Astrocyte of the hippocampus (primary cell): Measurements from ENCODE around the gene CTSE.
"Not testable (repeated sequence)": the region's sequence is repeated elsewhere in the genome, so short reads cannot be mapped to it uniquely, and the experiment has no call there.

ENCODE experiments used
- DNase-seq: peaks from one replicate; pipeline ENCODE4 v3.0.0; 2011; ENCODE audit warnings: low read depth, low spot score

The CTSE gene

DNA sequence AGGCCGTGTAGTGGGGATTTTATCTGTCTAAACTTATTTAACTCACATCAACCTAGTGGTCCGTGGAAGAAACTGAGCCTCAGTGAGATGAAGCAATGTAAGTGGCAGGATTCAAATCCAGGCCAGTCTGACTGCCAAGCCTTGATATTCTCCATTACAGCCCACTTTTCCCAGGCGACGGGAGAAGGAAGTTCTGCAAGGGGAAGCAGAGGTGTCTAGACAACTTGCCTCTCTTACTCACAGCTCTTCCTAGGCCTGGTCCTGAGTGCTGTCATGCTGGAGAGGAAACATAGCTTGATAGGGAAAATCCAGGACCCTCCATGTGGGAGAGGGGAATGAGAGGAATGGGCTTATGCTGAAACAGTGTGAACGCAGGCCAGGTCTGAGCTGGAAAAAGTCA is 9.1 kb downstream of the CTSE start:
- no peak for DNase-seq

DNA sequence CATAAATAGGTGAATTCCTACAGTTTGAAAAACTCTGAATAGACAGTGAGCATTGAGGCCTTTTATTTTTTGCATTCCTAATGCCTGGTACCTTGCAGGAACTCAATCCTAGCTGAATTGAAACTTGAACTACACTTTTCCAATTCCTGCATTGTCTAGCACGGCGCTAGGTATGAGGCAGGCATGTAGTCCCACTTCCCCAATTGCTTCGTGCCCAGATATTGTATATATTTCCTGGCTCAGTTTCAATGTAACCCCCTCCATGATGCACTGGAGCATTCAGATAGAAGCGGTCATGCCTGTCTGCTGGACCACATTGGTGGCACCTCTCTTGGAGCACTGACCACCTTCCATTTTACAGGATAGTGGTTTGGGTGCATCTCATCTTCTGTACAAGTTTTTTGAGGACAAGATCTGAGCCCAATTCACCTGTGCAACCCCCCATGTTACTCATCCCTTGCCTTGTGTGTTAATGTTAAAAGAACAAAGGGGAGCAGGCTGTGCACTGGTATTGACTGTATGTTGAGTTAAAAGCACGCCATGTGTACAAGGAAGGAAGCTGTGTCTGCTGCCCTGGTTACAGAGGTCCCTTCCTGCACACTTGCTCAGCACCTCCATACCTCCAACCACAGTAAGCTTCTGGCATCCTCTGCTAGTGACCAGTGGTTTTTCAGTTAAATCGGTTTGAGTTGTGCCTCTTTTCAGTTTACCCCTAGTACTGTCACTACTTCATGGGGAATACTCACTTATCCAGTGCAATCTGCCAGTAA is 10.5 kb downstream of the CTSE start:
- no peak for DNase-seq

DNA sequence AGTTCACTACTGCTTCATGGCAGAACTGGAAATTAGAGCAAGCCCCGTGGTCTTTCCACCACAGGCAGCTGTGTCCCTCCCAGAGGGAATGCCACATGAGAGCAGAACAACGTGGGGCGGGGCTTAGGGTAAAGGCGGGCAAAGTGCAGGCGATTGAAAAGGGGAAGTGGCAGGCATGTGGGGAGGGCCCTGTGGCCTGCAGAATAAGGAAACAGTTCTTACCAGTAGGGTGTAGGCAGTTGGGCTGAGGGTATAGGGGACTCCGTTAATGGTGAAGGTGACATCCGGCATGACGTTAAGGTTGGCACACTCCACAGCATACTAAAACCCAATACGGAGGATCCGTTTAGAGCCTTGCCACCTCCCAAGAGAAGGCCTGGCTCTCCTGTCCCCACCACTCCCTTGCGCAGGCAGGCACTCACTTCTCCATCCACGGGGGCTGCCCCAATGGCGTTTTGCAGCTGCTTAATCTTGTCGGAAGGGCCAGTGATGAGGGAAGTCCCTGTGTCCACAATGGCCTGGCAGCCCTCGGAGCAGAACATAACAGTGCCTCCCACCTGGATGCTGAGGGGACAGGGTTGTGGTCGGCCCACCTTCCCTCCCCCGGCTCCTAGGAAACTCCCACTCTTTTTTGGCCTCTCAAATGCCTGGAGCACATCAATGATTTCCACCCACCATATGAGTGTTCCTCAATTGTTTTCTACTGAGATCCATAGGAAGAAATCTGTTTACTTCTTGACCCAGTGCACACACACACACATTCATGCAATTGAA is 11.4 kb downstream of the CTSE start:
- no peak for DNase-seq

DNA sequence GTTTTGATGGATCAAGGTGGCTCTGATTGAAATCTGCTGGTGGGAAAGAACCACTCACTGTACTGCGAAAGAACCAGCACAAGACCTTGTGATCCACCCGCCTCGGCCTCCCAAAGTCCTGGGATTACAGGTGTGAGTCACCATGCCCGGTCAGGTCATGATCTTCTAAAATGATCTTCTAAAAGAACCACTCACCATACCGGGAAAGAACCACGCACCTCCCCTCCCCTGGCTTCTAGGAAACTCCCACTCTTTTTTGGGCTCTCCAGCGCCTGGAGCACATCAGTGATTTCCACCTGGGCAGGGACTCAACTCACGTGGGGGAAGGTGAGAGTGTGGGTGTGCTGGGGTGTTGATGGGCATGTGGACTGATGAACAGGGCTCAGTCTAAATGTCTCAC is 12.6 kb downstream of the CTSE start:
- no peak for DNase-seq

DNA sequence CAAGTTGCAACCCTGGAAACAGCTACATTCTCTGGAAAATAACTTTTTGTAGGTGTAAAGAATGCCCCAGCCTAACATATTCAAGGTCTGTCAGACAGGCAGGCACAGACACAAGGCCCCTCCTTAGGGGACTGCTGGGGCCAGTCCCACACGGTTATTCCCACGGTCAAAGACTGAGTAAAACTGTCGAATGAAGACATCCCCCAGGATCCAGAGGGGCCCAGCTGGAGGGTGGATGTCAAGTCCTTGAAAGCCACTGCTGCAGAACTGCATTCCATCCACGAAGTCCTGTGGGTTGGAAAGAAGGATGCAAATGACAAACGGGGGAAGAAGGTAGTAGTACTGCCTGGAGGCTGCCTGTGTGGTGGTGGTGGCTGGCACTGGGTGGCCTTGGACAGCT is 13.6 kb downstream of the CTSE start:
- DNase-seq: no peak

DNA sequence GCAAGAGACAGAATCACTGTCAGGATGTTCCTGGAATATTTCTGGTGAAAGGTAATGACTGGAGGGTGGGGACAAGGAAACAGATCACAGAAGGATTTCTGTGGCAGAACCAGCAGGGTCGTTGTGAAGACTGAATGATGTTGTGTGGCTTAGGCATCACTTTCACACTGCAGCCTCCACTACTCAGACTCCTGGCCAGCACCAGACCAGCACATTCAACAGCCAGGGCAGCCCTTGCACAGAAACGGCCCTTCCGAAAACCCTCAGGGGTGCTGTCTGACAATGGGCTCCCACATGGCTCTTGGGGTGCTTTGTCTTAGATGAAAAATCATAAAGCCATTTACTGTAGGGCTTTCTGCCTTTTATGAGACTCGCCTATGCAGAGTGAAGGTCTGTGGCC is 16.7 kb downstream of the CTSE start:
- no peak for DNase-seq

DNA sequence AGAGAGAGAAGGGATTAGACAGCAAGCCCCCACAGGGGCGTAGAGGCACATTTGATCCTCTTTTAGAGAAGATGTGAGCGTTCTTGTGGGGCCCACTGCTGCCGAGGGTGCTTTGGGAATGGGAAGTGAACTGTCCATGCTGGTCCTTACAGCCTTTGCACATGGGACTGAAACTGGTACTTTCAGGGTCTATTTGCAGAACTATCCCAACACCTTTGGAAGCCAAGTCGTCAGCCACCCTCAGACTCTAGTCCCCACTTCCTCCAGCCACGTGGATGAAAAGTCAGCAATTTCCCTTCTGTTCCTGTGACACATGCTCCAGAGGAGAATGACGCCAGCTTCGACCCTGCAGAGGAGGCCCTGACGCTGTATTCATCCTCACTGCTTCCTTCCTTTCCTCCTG is 17.9 kb downstream of the CTSE start:
- no peak for DNase-seq

DNA sequence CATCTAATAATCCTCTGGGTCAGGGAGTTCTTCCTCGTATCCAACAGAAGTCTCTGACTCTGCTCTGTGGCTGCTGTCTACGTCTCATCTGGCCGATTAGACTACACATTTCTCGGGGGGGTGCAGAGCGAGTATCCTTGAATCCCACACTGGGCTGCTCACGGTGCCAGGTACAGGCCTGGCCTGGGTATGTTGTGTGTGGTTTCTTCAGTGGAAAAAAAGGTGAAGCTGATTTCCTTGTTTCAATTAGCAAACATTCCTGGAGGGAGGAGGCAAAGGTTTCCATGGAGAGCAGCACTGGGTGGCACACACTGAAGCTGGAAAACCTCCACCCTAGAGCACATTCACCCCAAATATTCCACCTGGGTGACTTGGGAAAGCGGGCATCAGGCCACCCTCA is 18.5 kb downstream of the CTSE start:
- DNase-seq: peak; percentile 32

DNA sequence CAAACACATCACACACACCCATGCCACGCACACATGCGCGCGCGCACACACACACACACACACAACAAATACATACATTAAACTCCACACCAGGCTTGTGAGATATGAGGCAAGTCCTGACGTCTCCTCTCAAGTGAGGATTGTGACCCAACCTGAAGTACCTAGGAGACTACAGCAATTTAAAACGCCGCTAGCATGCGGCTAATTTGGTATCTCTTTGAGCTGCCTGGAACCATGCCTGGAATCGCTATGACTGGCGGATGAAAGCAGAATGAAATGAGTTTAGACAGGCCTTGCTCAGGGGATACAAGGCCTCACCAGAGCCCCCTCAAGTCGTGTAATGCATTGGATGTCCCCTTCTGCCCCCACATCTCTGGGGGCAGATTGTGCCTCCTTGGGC is 18.9 kb downstream of the CTSE start:
- peak; percentile 64 for DNase-seq

DNA sequence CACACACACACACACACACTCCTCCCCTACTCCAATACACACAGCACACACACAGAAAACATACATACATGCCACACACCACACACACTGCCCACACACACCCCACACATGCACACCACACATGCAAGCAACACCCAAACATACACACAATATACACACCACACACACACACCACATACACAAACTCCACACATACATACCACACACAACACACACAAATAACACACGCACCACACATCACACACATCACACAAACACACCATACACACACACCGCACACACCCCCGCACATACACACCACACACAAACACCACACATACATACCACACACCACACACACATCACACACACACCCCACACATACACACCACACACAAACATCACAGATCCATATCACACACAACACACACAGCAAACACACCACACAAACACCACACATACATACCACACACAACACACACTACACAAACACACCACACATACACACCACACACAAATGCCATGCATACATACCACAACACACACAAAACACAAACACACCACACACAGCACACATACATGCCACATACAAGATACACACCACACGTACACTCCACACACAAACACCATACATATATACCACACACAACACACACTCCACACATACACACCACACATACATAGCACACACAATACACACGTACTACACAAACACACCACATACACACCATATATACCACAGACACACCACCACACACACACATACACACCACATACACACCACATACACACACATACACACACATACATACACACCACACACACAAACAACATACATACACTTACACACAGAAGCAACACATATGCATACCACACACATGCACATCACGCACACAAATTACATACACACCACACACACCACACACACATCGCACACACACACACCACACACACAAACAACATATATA is 19.6 kb downstream of the CTSE start:
- DNase-seq: no peak

DNA sequence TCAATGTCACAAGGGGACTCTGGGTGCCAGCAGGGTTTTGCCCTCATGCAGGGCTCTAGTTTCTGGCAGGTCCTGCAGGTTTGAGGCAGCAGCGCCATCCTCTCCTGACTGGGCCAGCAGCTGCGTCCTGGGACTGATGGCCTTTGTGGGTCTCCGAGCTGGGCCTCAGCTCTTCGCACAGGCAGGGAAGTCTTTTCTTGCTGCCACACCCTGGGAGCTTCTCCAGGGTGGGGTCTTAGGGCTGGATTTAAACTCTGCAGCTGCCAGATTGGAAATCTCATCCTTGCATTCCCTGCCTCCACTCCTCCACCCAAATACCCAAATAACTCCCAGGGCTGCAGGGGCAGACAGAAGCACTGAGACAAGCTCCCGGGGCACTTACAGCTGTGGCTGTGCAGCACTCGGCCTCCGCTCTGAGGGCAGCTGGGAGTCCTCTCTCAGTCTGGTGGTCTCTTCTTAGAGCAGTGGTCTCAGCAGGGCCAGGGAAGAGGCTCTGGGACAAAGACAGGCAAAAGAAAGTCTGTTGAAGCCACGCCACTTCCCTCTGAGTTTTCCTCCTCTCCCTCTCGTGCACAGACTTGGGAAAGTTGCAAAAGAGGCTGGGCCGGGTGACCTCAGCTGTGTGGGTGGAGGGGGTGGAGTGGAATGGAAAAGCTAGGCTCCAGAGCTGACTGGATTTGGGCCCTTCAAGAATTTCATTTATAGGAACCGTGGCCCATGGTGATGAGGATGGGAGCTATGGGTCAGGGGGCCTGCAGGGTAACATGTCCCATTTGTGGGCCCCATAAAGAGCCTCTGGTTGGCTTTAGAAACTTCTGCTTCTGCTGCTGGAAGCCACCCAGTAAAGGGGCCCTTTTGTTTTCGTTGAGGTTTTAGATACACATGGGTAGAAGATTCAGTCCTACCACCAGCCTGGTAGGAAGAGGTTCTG is 20.6 kb downstream of the CTSE start, which contains the start of gene RAB7B:
TSS of gene RAB7B (minus strand) at position 525 of the 931 bp plus-strand sequence. CDS start 9,260 bp downstream, outside the sequence.
- DNase-seq: peak; percentile 75

DNA sequence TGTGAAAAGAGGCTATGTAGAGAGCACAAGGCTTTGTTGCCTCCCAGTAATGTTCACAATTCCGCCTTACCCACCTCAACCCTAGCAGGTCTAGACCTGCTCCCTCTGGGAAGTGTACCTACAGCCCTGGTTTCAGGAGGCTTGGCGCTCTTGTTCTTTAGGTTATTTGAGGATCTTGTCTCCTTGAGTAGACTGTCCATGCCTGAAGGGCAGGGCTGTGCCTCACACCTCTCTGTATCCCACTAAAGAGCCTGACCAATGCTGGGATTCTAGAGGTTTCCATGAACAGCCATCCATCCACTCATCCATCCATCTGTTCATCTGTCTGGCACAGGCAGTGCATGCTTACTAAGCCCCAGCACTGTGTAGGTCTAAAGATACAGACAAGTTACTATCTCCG is 21.5 kb downstream of the CTSE start:
- no peak for DNase-seq

DNA sequence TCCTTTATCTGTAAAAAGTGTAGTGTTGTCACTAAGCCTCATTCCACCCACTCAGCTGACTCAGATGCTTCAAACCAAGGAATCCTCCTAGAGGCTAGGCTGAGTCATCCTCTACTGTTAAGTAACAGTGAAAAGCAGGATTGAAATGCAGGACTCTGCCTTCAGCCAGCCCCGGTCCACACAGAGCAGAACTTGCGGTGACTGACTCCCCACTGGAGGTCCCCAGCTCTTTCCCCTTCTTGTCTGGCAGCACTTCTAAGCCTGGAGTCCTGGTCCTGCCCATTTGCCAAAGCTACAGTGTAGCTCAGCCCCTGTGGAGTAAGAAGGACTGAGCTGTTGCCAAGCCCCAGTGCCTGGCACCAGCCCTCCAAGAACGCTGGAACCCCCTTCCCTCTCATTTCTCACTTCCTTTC is 22.2 kb downstream of the CTSE start:
- peak; percentile 93 for DNase-seq

DNA sequence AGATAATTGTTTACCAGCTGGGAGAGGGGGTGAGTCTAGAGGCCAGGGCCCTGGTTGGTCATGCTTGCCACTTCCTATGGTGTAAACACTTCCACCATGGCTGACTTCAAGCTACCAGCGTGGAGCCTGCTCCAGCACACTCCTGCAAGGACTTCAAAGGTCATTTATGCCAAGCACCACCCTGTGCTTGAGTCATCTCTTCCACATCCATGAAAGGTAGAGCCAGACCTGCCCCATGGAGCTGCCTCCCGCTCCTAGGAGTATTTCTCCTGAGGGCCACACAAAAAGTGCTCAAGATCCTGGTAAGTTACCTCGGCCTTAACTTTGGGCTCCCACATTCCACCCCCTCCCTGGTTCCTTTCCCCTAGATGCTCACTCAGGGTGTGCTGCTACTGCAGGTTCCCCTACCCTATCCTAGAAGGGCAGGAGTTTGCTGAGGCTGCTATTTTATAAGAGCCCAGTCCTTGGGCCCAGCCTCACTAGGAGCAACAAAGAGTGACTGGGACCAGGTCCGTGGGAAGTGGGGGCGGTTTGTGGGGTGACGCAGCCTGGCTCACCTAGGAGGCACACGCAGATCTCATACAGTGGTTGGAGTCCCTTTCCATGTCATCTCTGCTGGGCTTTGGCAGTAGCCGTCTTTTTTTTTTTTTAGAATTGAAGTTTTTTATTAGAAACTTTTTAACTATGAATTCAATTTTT is 22.9 kb downstream of the CTSE start:
- DNase-seq: peak; percentile 56

DNA sequence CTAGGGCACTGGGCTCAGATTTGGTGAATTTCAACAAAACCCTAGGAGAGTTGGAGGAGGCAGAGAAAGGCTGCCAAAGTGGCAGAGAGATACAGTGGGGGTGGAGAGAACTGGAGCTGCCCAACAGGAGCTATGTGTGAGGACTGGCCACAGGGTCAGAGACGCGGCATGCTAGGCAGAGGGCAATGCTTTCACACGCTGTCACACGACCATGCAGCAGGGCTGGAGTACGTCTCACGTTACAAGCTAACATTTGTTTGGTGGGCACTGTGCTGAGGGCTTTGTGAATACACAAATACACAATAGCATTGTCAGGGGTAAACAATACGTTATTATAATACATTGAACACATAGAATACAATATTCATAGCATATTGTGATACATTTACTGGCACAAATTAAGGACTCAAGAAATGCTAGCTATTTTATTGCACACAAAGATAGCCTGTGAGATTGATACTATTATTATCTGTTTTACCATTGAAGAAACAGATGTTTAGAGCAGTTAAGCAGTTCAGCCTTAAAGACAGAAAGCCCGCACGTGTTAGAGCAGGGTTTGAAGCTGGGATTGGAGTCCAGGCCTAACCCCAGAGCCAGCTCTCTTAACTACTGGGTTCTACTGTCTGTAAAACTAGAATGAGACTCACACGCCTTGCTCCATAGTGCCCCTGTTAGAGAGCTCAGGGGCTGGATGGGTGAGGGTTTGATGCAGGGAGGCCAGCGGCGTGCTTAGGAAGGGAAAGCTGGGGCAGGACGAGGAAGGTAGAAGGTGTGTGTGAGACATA is 25.0 kb downstream of the CTSE start:
- peak; percentile 30 for DNase-seq

DNA sequence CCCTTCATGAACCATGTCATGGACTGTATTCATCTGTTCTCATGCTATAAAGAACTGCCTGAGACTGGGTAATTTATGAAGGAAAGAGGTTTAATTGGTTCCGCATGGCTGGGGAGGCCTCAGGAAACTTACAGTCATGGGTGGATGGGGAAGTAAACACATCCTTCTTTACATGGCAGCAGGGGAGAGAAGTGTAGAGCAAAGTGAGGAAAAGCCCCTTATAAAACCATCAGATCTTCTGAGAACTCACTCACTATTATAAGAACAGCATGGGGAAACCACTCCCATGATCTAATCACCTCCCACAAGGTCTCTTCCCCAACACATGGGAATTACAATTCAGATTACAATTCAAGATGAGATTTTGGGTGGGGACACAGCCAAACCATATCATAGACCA is 27.1 kb downstream of the CTSE start:
- not testable (repeated sequence) for DNase-seq

DNA sequence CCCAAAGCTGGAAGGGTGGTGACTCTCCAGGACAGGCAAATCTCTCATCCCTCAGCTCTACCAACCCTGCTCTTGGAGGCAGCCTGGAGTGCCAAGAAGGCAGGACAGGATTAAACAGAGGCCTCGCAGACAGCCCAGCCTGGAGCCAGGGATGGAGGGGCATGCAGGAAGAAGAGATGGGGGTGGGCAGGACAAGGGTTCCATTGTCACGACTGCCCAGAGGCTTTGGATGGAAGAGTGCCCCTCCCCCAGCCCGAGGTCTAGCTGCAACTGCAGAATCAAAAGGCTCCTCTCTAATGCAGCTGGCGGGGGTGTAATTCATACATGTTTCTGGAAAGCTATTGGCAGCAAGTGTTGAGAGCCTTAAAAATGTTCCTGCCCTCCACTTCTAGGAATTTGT is 29.3 kb downstream of the CTSE start:
- no peak for DNase-seq

DNA sequence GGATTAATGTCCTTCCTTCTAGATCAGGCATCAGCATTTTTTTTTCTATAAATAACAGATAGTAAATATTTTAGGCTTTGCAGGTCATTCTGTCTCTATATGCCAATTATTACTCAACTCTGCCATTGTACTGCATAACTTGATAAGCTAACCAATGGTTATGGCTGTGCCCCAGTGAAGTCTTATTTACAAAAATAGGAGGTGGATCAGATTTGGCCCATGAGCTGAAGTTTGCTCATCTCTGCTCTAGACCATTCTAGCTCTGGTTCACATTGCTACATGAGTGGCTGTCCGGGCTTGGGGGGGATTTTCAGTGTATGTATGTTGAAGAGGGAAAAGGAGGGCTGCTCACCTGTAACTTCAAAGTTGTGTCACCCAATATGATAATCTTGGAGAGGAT is 30.6 kb downstream of the CTSE start:
- DNase-seq: no peak

DNA sequence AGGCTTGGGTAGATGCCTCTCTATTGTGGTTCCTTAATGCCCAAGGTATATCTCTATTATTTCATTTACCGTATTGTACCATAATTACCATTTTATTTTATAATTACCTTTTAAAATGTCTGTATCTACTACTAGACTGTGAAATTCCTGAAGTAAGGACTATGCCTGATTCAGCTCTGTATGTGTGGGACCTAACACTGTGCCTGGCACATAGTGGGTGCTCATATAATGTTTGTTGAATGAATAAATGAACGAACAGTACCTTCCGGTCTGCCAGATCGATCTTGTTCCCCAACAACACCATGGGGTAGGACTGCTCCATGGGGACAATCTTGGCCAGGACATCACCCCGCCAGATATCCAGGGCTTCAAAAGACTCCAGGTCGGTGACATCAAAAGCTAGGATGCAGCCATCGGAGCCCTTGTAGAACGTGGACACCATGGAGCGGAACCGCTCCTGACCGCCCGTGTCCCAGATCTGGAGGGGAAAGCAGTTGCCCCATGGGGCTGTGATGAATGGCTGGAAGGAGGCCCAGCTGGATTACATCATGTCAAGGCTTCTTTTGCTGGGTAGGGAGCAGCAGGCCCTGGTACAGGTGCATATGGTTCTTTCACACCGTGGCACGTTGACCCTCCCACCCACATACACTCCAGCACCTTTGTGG is 31.3 kb downstream of the CTSE start:
- DNase-seq: no peak
